NCI-H1436 (cell line): Measurements from ENCODE around the gene VEPH1.
"Not testable (repeated sequence)": the region's sequence is repeated elsewhere in the genome, so short reads cannot be mapped to it uniquely, and the experiment has no call there.

ENCODE experiments used
- DNase-seq: peaks from one replicate; lab custom pipeline; 2025; lab: John Stamatoyannopoulos, UW

VEPH1 gene

DNA sequence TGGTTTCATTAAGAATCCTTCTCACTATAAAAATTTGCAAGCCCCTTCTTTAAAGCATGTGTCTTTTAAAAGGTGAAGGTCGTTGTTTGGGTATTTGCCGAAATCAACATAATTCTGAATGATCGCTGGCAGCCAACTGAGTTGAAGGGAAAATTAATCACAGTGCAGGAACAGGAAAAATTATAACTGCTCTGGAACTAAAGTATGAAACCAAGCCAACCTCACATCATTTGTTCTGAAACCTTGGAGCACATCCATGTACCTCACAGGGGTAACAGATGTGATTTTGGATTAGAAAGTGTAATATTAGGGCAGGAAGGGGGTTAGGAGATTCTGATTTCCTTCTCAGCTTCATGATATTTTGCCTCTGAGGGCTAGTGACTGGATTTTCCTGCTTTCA lies 118.7 kb downstream of the VEPH1 start:
- no peak for DNase-seq

GRCh38 chr3:157384031-157384430 lies 119.2 kb downstream of the VEPH1 start:
- no peak for DNase-seq

GRCh38 chr3:157381606-157382005 lies 121.6 kb downstream of the VEPH1 start:
- DNase-seq = no peak

GRCh38 chr3:157379525-157380140 lies 123.6 kb downstream of the VEPH1 start:
- DNase-seq = no peak

GRCh38 chr3:157376603-157377300 lies 126.5 kb downstream of the VEPH1 start:
- no peak for DNase-seq

- DNase-seq = no peak
Observed at GRCh38 chr3:157375342-157375986, 127.8 kb downstream of the VEPH1 start.

DNA sequence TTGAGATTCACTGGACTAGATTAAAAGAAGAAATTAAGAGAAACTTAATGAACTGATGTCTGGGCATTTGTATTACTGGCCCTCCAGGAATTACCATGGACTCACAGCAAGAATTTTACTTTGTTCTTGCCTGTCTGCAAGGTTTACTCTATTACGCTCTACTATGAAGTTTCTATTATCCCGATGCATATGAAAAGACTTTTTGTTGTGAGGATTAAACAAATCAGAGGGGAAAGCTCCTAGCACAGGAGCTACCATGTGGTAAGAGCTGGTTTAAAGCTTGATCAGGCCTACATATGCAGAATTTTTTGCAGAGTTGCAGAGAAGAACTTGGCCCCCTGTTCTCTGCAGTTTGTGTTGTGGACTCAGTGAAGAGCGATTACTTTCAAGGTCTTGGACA lies 128.3 kb downstream of the VEPH1 start:
- no peak for DNase-seq

DNA sequence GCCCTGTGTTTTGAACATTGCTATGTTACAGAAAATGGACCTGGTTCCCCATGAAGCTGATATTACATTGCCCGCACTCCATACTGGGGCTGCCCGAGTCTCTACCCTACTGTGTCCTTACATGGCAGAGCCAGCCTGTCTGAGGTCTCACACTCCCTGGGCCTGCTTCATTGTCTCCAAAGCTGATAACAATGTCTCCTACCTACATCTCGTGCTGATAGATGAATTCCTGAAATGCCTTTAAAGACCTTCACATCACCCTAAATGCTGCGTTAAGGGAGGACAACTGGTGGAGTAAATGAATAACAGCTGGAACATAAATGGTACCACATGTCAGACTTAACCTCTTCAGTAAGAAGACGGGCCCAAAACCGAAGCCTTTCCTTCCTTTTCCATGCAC lies 129.4 kb downstream of the VEPH1 start:
- no peak for DNase-seq

GRCh38 chr3:157370867-157371266 lies 132.3 kb downstream of the VEPH1 start:
- no peak for DNase-seq

- DNase-seq = no peak
Observed at GRCh38 chr3:157369727-157370421, 133.3 kb downstream of the VEPH1 start.

DNA sequence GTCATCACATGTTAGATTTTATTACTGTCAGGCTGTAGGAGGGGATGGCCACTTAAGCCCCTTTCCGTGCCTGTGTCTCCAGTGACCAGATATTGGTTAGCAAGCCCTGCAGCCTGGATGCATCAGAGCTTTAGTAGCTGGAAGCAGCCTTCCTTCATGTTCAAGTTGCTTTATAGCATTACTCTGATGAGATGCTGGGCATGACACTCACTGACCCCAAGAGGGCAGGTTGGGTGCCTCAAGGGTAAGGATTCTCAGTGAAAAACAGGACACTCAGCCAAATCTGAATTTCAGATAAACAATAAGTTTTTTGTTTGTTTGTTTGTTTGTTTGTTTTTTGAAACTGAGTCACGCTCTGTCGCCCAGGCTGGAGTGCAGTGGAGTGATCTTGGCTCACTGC lies 135.0 kb downstream of the VEPH1 start:
- DNase-seq = no peak

GRCh38 chr3:157363393-157363792 lies 139.8 kb downstream of the VEPH1 start:
- no peak for DNase-seq

DNA sequence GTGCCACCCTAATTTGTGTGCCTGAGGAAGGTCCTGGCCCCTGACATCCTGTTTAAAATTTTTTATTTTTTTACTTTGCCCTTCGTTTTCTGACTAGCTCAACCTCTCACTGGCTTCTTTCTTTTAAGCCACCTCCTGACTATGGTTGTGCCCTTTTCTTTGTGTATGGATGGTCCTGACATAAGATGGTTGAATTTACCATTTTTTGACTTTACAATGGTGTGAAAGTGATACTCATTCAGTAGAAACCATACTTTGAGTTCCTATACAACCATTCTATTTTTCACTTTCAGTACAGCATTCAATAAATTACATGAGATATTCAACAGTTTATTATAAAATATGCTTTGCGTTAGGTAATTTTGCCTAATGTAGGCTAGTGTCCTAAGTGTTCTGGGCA lies 140.9 kb downstream of the VEPH1 start:
- DNase-seq = no peak

GRCh38 chr3:157360044-157360443 lies 143.2 kb downstream of the VEPH1 start:
- DNase-seq = no peak

DNA sequence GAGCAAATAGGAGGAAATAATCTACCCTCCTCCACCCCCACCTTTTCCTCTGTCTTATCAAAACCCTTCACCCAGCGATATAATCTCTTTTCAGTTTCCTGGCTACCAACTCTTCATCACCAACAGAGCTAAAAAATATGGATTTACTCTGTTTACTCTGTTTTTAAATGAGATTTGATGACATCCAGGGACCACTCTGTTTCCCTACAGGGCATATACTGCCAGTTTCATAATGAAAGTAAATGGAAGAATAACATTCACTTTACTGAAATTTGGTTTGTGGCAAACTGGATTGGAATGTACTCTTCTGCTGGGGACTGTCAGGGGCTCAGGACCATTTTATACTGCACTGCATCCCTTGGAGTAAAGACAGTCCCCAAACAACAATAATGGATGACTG lies 146.7 kb downstream of the VEPH1 start:
- DNase-seq = no peak

DNA sequence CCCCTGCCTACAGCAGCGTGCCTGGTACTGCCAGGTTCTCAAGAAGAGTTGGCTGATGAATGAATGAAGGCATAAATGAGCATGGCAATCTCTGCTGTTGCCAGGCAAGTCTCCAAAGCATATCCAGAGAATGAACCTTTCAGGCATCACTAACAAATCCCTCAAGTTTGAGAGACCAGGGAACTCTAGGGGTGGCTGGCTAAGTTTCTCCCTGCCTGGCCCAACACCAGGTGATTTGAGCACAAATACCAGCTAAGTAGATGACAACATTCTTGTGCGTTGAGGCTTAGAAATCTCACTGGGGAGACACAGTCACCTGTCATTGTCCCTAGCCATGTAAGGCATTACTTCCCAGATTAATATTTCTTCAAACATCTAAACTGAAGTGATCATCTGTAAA lies 147.9 kb downstream of the VEPH1 start:
- DNase-seq = no peak

DNA sequence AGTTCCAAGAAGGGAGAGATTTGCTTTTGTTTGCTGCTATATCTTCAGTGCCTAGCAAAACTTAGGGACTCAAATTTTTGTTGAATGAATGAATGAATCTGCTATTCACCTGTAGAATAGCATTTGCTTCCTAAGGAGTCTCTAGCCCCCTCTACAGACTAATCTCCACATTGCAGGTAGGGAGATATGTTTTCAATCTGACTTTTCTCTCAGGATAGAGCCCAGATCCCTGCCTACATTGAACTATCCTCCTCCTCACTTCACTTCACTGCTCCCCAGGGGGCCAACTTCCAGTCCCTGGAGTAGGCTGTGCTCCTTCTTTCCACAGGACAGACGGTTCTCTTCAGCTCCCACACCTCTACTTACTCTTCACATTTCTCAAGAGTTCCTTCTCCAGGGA lies 148.5 kb downstream of the VEPH1 start:
- DNase-seq = no peak

DNA sequence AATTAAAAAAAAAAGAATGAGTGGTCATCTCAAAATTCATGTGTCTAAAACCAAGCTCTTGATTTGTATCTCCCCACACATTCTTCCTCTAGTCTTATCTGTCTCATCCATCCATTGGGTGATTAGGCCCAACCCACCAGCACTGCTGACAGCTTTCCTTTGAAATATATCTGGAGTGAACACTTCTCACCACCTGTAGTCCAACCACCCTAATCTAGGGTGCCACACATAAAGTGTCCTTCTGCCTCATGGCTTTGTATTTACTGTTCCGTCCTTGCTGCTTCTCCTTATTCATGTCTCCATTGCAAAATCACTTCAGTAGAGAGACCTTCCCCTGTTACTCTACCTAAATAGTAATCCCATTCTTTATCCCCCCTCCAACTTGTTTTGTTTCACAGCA lies 149.0 kb downstream of the VEPH1 start:
- DNase-seq = no peak

GRCh38 chr3:157353652-157354051 lies 149.6 kb downstream of the VEPH1 start:
- no peak for DNase-seq

- DNase-seq = no peak
Observed at GRCh38 chr3:157351981-157352380, 151.2 kb downstream of the VEPH1 start.

GRCh38 chr3:157350651-157351050 lies 152.6 kb downstream of the VEPH1 start:
- DNase-seq = not testable (repeated sequence)

- not testable (repeated sequence) for DNase-seq
Observed at GRCh38 chr3:157348304-157349075, 154.7 kb downstream of the VEPH1 start.
